Thyroid gland (tissue), 4 donors: ENCODE measurements around the gene NRK.

ENCODE experiments used
- POLR2A ChIP-seq, 2 donors: fragments of 450-650 bp; IDR thresholded peaks; one replicate each; pipeline ENCODE4 v1.6.1; 2017; ENCODE audit warnings: antibody characterized with exemption in 2 of 2, mild to moderate bottlenecking in 2 of 2, moderate library complexity in 1 of 2
- TF ChIP-seq, protein P1 (sequence below), 6 experiments: fragments of 200-600 bp in 3 of 6; fragments of 450-650 bp in 3 of 6; sonication (generic) in 3 of 6; IDR thresholded peaks; one replicate each; pipeline ENCODE4 v1.5.1; 2016 to 2019; ENCODE audit warnings: antibody characterized with exemption in 6 of 6, mild to moderate bottlenecking in 2 of 6, inconsistent platforms in 1 of 6, moderate library complexity in 1 of 6

DNA sequence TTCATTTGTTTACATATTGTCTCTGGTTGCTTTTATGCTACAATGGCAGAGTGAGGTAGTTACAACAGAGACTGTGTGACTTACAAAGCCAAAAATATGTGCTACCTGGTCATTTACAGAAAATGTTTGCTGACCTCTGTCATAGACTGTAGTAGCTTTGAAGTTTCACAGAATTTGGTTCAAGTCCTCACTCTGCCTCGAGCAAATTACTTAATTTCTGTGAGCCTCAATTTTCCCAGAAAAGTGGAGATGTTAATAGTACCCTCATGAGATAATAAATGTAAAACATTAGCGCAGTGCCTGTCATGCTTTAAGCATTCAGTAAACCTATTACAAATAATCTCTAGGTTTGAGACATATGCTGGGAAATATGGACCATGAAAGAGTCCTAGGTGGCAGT, 18.4 kb upstream of the NRK start:
- TF ChIP-seq, protein P1, sequence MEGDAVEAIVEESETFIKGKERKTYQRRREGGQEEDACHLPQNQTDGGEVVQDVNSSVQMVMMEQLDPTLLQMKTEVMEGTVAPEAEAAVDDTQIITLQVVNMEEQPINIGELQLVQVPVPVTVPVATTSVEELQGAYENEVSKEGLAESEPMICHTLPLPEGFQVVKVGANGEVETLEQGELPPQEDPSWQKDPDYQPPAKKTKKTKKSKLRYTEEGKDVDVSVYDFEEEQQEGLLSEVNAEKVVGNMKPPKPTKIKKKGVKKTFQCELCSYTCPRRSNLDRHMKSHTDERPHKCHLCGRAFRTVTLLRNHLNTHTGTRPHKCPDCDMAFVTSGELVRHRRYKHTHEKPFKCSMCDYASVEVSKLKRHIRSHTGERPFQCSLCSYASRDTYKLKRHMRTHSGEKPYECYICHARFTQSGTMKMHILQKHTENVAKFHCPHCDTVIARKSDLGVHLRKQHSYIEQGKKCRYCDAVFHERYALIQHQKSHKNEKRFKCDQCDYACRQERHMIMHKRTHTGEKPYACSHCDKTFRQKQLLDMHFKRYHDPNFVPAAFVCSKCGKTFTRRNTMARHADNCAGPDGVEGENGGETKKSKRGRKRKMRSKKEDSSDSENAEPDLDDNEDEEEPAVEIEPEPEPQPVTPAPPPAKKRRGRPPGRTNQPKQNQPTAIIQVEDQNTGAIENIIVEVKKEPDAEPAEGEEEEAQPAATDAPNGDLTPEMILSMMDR (IDR thresholded peaks at IDR 0.05) = no peak
- no peak for TF ChIP-seq POLR2A (IDR thresholded peaks at IDR 0.05)
